ENCODE measurements around the gene ZNF473. TPM values are rescaled to one million over a fixed set of nuclear protein-coding genes. Genes with fewer than 3 reads are reported as not detected.

ZNF473 gene
- total RNA-seq, 2 donors from 2014 or later, result 2.4 to 6.5 TPM

DNA sequence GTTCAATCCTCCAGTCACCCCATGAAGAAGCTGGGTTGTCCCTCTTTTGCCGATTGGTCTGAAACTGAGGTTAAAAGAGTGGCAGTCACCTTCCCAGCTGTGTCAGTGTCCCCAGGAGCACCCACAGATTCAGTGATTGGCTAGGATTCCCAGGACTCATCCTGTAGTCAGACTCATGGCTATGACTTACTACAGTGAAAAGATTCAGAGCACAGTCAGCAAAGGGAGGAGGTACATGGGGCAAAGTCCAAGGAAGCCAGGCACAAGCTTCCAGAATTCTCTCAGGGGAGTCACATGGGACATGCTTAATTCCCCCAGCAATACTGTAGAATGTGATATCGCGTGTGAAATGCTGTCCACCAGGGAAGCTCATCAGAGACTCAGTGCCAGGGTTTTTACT, 14.2 kb downstream of the ZNF473 start:
- Histone ChIP-seq H3K4me3 (no peak overlapping the region), H3K27ac (no peak overlapping the region), H3K4me1 (ENCODE audit: control insufficient read depth in 1 of 2, low read depth in 2 of 2) (no peaks in the 10 kb centered on the region), H3K9me3 (peaks cover 12% of the 10 kb centered on the region), H3K36me3 (peaks cover 60% of the 10 kb centered on the region), H3K27me3 (replicated peaks; ENCODE audit: insufficient read depth) (no peaks in the 10 kb centered on the region)
- TF ChIP-seq, protein P1, sequence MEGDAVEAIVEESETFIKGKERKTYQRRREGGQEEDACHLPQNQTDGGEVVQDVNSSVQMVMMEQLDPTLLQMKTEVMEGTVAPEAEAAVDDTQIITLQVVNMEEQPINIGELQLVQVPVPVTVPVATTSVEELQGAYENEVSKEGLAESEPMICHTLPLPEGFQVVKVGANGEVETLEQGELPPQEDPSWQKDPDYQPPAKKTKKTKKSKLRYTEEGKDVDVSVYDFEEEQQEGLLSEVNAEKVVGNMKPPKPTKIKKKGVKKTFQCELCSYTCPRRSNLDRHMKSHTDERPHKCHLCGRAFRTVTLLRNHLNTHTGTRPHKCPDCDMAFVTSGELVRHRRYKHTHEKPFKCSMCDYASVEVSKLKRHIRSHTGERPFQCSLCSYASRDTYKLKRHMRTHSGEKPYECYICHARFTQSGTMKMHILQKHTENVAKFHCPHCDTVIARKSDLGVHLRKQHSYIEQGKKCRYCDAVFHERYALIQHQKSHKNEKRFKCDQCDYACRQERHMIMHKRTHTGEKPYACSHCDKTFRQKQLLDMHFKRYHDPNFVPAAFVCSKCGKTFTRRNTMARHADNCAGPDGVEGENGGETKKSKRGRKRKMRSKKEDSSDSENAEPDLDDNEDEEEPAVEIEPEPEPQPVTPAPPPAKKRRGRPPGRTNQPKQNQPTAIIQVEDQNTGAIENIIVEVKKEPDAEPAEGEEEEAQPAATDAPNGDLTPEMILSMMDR (IDR thresholded peaks at IDR 0.05), result no peak
- ATAC-seq (ENCODE audit: insufficient number of reproducible peaks, low FRiP score, low read depth) (no peak), DNase-seq (ENCODE audit: low spot score) (no peak)

GRCh38 chr19:50040967-50041366, 15.2 kb downstream of the ZNF473 start:
- H3K36me3 ChIP-seq, result peaks cover 63% of the 10 kb centered on the region
- H3K4me3 ChIP-seq, result no peak overlapping the region
- DNase-seq (ENCODE audit: low spot score) (no peak), ATAC-seq (ENCODE audit: insufficient number of reproducible peaks, low FRiP score, low read depth) (no peak)
- TF ChIP-seq, protein P1 (IDR thresholded peaks at IDR 0.05), result no peak
- no peak overlapping the region for H3K27ac ChIP-seq
- H3K4me1 ChIP-seq (ENCODE audit: control insufficient read depth in 1 of 2, low read depth in 2 of 2), result no peaks in the 10 kb centered on the region
- H3K9me3 ChIP-seq, result peaks cover 22% of the 10 kb centered on the region
- no peaks in the 10 kb centered on the region for H3K27me3 ChIP-seq (replicated peaks; ENCODE audit: insufficient read depth)

DNA sequence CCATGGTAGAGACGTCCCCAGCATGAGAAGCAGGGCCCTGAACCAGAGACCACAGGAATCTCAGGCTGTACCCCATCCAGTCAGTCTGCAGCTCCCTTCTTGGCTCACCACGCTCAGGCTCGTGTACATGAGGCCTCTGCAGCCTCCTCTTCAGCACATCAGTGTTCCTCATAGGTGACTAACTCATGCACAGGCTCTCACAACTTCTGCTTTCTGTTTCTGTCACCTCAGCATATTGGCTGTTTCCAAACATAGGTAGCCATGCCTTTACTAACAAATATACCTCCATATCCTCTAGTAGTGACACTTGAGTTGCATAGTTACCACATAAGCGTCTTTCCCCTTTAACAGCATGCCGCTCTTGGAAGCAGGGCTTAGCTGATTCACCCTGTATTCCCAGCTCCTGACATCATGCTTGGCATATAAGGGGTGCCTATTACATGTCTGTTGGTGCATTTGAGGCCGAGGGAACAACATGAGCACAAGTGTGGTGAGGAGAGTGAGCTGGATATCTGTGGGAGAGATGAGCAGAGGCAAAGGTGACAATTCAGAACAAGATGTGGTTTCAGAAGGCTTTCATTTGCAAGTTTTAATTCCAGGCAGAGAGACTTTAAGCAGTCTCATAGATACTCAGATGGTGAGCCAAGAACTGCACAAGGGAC, 16.7 kb downstream of the ZNF473 start:
- H3K4me3 ChIP-seq, result no peak overlapping the region
- H3K4me1 ChIP-seq (ENCODE audit: control insufficient read depth in 1 of 2, low read depth in 2 of 2), result no peaks in the 10 kb centered on the region
- TF ChIP-seq, protein P1 (IDR thresholded peaks at IDR 0.05), result no peak
- peaks cover 29% of the 10 kb centered on the region for H3K9me3 ChIP-seq
- ATAC-seq (ENCODE audit: insufficient number of reproducible peaks, low FRiP score, low read depth) (no peak), DNase-seq (ENCODE audit: low spot score) (no peak)
- H3K27me3 ChIP-seq (replicated peaks; ENCODE audit: insufficient read depth), result no peaks in the 10 kb centered on the region
- H3K27ac ChIP-seq, result no peak overlapping the region
- H3K36me3 ChIP-seq, result peaks cover 70% of the 10 kb centered on the region

DNA sequence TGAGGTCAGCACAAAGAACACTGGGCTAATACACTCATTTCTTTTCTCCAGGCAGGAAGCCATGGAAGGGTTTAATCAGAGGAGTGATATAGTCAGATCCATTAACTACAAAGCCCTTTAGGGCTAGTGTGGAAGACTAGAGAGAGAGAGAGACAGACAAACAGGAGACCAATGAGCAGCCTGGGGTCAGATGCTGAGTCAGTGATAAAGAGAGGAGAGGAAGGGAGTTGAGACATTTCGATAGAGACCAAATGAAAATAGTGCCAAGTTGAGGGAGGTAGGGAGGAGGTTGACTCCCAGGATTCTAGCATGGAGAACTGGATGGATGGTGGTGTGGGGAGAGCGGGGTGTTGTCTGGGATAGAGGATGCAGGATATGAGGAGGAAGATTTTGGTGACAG, 18.2 kb downstream of the ZNF473 start:
- ATAC-seq (ENCODE audit: insufficient number of reproducible peaks, low FRiP score, low read depth) (no peak), DNase-seq (ENCODE audit: low spot score) (no peak)
- TF ChIP-seq, protein P1 (IDR thresholded peaks at IDR 0.05), result no peak
- H3K27ac ChIP-seq, result no peak overlapping the region
- H3K4me3 ChIP-seq, result no peak overlapping the region
- H3K4me1 ChIP-seq (ENCODE audit: control insufficient read depth in 1 of 2, low read depth in 2 of 2), result no peaks in the 10 kb centered on the region
- H3K27me3 ChIP-seq (replicated peaks; ENCODE audit: insufficient read depth), result no peaks in the 10 kb centered on the region
- H3K36me3 ChIP-seq, result peaks cover 68% of the 10 kb centered on the region
- peaks cover 35% of the 10 kb centered on the region for H3K9me3 ChIP-seq

GRCh38 chr19:50044922-50045321, 19.1 kb downstream of the ZNF473 start:
- Histone ChIP-seq H3K4me3 (peak overlapping the region; percentile 15), H3K9me3 (peaks cover 35% of the 10 kb centered on the region), H3K27ac (no peak overlapping the region), H3K36me3 (peaks cover 58% of the 10 kb centered on the region), H3K27me3 (replicated peaks; ENCODE audit: insufficient read depth) (no peaks in the 10 kb centered on the region), H3K4me1 (ENCODE audit: control insufficient read depth in 1 of 2, low read depth in 2 of 2) (no peaks in the 10 kb centered on the region)
- TF ChIP-seq, protein P1 (IDR thresholded peaks at IDR 0.05), result no peak
- ATAC-seq (ENCODE audit: insufficient number of reproducible peaks, low FRiP score, low read depth), result no peak
- DNase-seq (ENCODE audit: low spot score), result no peak
